Measurements from ENCODE around the gene DIAPH2. TPM values are rescaled to one million over a fixed set of nuclear protein-coding genes. Genes with fewer than 3 reads are reported as not detected.

Gene DIAPH2
- total and polyA plus RNA-seq, 9 donors: 8.1 to 30.9 (median 24.2) TPM

DNA sequence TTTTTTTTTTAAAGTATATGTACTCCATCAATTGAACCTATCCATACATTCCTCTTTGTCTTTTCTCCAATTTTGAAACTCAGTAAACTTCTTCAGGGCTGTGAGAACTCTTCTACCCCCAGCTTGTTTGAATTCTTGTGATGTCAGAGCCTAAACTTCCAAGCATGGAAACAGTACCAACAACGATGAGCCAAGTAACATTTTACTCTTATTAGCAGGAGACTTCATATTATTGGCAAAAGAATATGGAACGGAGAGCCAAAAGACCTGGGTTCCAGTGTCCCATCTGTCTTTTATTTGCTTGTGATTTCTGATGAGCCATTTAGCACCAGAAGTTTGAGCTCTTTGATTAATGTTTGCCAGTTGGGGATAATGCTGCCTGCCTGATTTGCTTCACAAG is 5.3 kb downstream of the DIAPH2 start:
- TF ChIP-seq EP300 (IDR thresholded peaks at IDR 0.05) (no peak), POLR2A (IDR thresholded peaks at IDR 0.05) (no peak), CTCF (IDR thresholded peaks at IDR 0.05) (no peak)
- H3K27me3 ChIP-seq: no peaks in the 10 kb centered on the region
- no peaks in the 10 kb centered on the region for H3K9me3 ChIP-seq
- WGBS, 3 donors: 46 to 51% (median 51%) methylated on average over 2 of the region's 2 CpGs
- intact Hi-C loops (cut with DNase I): no loop called here
- no peak for DNase-seq
- no peaks in the 10 kb centered on the region for H3K4me1 ChIP-seq (ENCODE audit: insufficient read depth)
- H3K27ac ChIP-seq: no peak overlapping the region
- no peaks in the 10 kb centered on the region for H3K36me3 ChIP-seq
- no peak overlapping the region for H3K4me3 ChIP-seq

- Histone ChIP-seq H3K4me1 (ENCODE audit: insufficient read depth) (no peaks in the 10 kb centered on the region), H3K9me3 (no peaks in the 10 kb centered on the region), H3K4me3 (no peak overlapping the region), H3K27me3 (no peaks in the 10 kb centered on the region), H3K36me3 (no peaks in the 10 kb centered on the region), H3K27ac (no peak overlapping the region)
- intact Hi-C loops (cut with DNase I): no loop called here
- no peak for DNase-seq
- TF ChIP-seq POLR2A (IDR thresholded peaks at IDR 0.05): no peak
- no peak for TF ChIP-seq EP300 (IDR thresholded peaks at IDR 0.05)
- TF ChIP-seq CTCF (IDR thresholded peaks at IDR 0.05): no peak
- WGBS, 3 donors: 40 to 53% (median 44%) methylated on average over 1 of the region's 1 CpG
Observed at GRCh38 chrX:96692454-96692853, 7.8 kb downstream of the DIAPH2 start.

DNA sequence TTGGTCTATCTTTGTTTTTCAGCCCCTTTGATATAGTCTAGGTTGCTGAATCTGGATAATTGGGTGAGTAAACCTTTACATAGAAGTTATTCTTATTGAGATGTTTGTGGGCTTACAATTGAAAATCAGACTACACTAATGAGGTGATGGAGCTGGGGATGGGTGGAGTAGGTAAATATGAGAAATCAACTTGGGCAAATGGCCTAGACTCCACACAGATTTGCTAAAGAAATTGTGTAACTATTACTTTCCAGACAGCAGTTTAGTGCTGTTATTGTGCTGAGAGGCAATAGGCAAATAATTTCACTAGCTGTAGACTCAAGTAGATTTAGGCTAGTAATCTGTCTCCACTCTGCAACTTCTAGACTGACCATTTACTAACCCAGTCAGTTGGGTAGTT is 8.2 kb downstream of the DIAPH2 start:
- Histone ChIP-seq H3K27me3 (no peaks in the 10 kb centered on the region), H3K4me1 (ENCODE audit: insufficient read depth) (no peaks in the 10 kb centered on the region), H3K27ac (no peak overlapping the region), H3K9me3 (no peaks in the 10 kb centered on the region), H3K36me3 (no peaks in the 10 kb centered on the region), H3K4me3 (no peak overlapping the region)
- TF ChIP-seq CTCF (IDR thresholded peaks at IDR 0.05): no peak
- TF ChIP-seq EP300 (IDR thresholded peaks at IDR 0.05): no peak
- TF ChIP-seq POLR2A (IDR thresholded peaks at IDR 0.05): no peak
- DNase-seq: no peak
- intact Hi-C loops (cut with DNase I): no loop called here

DNA sequence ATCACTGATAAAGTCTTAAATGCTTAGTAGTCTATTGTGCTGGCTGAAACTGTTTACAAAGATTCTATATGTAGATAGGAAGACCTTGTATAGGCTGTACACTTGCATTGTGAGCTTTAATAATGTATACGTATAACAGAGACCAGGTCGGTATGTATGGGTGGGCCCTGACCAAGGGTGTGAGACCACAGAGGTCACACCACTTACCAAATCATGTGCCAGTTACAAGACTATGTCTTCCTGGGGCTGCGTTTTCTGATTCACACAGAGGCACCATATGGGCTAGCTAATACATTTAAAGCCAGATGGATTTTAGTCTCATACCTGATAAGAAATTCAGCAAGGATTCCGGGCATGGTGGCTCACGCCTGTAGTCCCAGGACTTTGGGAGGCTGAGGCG is 8.8 kb downstream of the DIAPH2 start:
- no peak overlapping the region for H3K4me3 ChIP-seq
- H3K9me3 ChIP-seq: no peaks in the 10 kb centered on the region
- no peaks in the 10 kb centered on the region for H3K27me3 ChIP-seq
- intact Hi-C loops (cut with DNase I): no loop called here
- H3K4me1 ChIP-seq (ENCODE audit: insufficient read depth): peaks cover 1% of the 10 kb centered on the region
- TF ChIP-seq CTCF (IDR thresholded peaks at IDR 0.05): no peak
- TF ChIP-seq POLR2A (IDR thresholded peaks at IDR 0.05): no peak
- no peak for TF ChIP-seq EP300 (IDR thresholded peaks at IDR 0.05)
- WGBS, 3 donors: 88 to 94% (median 92%) methylated on average over 6 of the region's 6 CpGs
- H3K36me3 ChIP-seq: no peaks in the 10 kb centered on the region
- H3K27ac ChIP-seq: no peak overlapping the region
- DNase-seq: no peak

DNA sequence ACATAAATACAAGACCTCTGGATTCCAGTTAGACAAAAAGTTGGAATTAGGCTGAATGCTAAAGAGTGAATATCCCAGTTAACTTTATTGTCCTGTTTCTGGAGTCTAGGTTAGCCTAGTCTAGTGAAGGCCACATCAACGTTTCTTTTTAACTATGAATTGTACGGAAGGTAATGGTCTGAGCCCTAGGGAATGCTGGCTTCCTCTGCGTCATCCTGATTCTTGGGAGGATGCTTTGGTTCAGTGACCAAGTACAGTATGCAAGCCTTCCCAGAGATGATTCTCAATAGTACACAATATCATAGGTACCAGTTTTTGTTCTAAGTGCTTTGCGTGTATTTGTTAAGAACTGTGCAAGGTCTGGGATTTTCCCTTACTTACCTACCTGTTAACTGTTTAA is 11.8 kb downstream of the DIAPH2 start:
- 82 to 86% (median 82%) methylated on average over 4 of the region's 4 CpGs for WGBS, 3 donors
- H3K27ac ChIP-seq: no peak overlapping the region
- H3K9me3 ChIP-seq: no peaks in the 10 kb centered on the region
- no peak for DNase-seq
- intact Hi-C loops (cut with DNase I): no loop called here
- peaks cover 1% of the 10 kb centered on the region for H3K4me1 ChIP-seq (ENCODE audit: insufficient read depth)
- no peaks in the 10 kb centered on the region for H3K27me3 ChIP-seq
- H3K36me3 ChIP-seq: no peaks in the 10 kb centered on the region
- no peak for TF ChIP-seq CTCF (IDR thresholded peaks at IDR 0.05)
- no peak for TF ChIP-seq POLR2A (IDR thresholded peaks at IDR 0.05)
- TF ChIP-seq EP300 (IDR thresholded peaks at IDR 0.05): no peak
- no peak overlapping the region for H3K4me3 ChIP-seq
